ENCODE data around the gene CELF4.
"Not testable (repeated sequence)": the region's sequence is repeated elsewhere in the genome, so short reads cannot be mapped to it uniquely, and the experiment has no call there.

CELF4 gene

GRCh38 chr18:37491526-37491925 is 74.1 kb downstream of the CELF4 start:
- DNase-seq: no peak

DNA sequence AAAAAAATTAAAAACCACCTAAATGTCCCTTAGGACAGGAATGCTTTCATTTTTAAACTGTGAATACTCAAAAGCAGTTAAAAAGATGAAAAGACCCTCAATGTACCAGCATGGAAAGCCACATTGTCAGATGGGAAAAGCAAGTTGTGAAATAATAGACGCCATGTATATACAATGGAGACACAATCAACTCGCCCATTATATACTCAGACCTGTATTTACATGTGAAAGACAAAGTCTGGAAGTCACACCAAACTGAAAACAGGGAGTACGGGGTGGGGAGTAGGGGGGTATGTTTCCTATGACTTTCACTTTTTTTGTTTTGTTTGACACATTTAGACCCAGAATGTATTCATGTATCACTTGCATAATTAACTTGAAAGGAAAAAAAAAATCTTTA is 75.6 kb downstream of the CELF4 start:
- DNase-seq: no peak

DNA sequence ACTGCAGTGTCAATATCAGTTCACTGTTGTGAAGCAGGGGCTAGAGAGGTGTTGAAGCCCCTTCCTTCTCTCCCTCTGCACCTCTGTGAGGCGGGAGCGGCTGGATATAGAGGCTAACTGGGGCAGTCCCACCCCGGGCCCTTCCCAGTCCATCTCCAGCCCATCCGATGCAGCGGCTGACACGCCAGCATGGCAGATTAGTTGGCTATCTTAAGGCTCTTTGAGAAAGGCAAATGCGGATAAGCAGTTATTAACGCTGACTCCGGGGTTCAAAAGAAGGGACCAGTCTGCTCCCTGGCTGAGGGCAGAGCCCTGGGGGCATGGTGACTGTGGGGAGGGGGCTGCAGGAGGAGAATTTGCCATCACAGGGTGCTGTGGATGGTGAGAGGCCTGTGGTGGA is 76.6 kb downstream of the CELF4 start:
- no peak for DNase-seq

DNA sequence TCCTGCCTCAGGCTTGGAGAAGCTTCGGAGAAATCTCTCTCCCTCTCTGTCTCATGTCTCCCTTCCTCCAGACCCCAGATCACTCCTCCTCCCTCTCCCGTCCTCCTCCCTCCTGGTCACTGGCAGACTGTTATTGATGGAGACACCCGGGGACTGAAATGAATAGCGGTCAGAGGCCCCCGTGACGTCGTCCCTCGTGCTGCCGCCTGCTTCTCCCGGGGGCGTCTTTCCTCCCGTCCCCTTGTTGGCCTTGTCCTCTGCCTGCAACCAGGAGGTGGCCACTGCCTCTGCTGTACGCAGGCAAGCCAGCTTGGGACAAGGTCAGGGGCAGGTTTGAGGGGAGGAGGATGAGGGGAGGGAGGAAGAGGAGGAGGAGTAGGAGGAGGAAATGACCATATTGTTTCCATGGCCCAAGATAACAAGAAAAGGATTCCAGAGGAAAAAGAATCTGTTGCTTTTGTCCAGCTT is 78.2 kb downstream of the CELF4 start:
- DNase-seq: no peak

GRCh38 chr18:37486848-37487247 is 78.8 kb downstream of the CELF4 start:
- no peak for DNase-seq

GRCh38 chr18:37484983-37485834 is 80.4 kb downstream of the CELF4 start:
- no peak for DNase-seq

- DNase-seq: no peak
Observed at GRCh38 chr18:37483984-37484819, 81.4 kb downstream of the CELF4 start.

DNA sequence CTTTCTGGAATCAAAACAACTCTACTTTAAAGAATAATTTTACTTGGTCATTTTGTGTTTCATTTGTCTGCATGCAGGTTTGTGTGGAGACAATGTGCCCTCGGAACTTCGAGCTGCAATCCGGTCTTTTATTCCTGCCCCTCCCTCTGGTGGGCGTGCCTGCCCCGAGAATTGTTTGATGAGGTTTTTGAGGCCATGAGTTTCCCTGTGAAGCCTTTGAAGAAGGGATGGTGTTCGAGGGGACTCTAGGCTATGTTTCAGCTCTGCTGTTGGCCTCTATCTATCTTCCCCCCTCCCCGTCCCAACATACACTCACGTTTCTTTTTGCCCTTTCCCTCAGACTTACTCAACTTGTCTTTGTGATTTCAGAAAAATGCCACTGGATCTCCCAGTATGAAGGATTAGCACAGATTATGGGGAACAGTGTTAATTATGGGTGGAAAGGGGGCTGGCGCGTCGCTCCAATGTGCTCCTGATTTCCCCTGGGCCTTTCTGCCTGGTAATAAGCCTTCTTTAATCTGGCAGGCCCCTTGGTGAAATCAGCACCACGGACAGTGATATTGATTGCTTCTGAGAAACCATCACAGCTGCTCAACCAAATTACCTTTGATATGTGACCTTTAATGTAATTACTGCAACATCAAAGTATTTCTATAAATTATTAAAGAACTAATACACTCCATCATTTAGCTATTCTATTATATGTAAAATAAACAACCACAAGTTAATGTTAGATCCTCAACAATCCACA is 82.2 kb downstream of the CELF4 start:
- no peak for DNase-seq

- DNase-seq: no peak
Observed at GRCh38 chr18:37482433-37482832, 83.2 kb downstream of the CELF4 start.

- DNase-seq: no peak
Observed at GRCh38 chr18:37482002-37482401, 83.6 kb downstream of the CELF4 start.

DNA sequence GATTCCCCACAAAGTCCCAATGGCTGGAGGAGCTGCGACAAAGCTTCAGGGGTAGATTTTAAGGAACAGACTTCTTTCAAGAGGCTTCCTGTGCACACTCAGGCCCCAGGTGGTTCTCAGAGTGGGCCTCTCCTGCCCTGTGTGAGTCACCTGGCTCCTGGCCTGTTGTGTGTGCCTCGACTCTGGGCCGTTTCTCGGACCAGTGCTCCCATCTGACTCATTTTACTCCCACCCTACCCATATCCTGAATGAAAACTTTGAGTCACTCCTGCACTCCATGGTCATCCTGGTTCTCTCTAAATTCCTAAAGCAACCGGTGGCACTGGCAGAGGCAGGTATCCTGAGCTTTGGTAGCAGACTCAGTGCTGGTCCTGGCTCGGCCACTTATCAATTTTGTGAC is 84.1 kb downstream of the CELF4 start:
- no peak for DNase-seq

- DNase-seq: no peak
Observed at GRCh38 chr18:37481072-37481471, 84.5 kb downstream of the CELF4 start.

- no peak for DNase-seq
Observed at GRCh38 chr18:37476611-37477295, 88.8 kb downstream of the CELF4 start.

DNA sequence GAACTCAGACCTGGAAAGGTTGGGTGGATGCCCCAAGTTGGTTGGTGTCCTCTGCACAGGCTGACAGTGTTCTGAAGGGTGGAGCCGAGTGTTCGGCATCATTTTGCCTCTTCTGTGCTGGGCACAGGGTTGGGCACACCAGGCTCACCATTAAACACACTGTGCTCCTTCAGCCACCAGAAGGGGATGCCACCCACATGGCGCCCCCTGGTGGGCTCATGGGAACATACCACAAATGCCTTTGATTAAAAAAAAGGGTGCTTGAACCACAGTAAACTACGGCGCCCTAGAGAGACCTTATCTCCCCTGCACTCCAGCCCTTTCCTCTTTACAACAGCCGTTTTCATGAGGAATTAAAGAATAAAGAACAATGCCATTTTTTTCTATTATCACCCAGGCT is 89.4 kb downstream of the CELF4 start:
- DNase-seq: no peak

DNA sequence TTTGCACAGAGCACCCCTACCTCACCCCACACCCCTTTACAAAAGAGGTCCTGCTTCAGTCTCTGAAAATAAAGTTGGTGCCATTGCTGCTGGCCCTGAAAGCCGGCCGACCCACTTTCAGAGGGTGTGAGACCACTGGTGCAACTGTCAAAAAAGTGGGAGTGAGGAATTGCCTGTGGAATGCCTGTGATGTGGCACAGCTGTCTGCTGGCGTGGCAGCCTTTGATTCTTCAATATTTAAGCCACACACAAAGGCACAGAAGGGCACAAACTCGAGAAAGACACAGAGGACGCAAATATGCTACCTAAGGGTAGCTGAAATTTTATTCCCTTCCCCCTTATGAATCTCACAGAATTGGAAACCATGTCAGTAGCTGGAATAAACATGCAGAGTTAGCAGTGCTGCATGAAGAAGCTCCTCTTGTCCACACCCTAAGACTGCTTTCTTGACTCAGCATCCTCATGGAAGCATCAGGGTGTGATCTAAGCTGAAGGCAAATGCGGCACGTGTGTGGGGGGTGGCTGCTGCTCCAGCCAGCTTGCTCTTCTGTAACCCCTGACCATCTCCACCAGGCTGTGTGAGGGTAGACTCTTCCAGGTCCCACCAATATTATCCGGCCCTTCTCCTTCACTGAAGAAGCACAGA is 92.3 kb downstream of the CELF4 start:
- DNase-seq: no peak

DNA sequence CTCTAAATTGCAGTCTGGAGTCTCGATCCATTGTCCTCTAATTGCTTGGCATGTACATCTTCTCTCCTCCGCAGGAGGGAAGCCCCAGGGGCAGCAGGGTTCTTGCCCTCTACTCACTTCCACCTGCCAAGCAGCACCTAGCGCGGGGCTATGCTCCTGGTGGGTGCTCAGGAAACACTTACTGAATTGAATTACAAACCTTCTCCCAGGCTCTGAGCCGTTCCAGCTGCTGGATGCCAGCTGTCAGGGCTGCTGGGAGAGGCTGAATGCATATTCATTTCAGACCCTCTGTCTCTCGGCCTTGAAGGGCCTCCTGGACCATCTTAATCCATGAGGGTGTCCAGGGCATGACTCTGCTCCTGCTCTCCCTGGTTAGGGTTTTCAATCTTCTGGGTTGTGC is 94.0 kb downstream of the CELF4 start:
- peak; percentile 31 for DNase-seq

DNA sequence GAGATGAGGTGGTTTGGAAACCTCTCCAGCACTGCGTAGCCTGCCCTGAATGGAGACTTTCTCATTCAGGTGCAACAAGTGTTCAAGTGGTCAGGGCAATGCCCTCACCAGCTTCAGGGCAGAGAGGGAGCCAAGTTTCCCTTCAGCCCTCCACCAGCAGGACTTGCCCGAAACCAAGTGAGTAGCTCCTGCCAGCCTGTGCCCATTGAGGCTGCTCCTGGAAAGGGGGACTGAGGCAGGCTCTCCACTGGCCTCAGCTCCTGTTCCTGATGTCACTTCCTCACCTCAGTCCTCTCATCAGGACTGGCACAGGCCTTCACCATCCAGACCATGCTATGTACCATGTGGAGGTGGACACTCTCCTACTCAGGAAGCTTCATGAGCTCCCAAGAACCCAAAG is 94.6 kb downstream of the CELF4 start:
- no peak for DNase-seq

- DNase-seq: no peak
Observed at GRCh38 chr18:37467002-37467662, 98.5 kb downstream of the CELF4 start.

DNA sequence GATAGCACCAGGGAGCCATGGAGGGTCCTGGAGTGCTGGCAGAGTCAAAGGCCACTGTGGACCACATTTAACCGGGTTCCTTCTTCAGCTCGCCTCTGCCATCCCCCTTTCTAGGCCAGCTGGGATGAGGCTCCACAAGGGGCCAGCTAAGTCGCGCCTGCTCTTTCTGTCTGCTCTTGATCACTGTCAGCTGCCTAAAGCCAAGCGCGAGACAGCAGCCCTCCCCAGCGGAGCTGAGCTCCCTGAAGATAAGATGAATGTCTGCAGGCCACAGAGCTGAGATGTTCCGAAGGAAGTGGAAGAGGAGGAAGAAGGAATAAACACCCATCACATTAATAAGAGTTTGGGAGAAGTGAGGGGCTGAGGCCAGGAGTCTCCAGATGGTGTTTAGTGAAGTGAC is 99.6 kb downstream of the CELF4 start:
- DNase-seq: no peak

DNA sequence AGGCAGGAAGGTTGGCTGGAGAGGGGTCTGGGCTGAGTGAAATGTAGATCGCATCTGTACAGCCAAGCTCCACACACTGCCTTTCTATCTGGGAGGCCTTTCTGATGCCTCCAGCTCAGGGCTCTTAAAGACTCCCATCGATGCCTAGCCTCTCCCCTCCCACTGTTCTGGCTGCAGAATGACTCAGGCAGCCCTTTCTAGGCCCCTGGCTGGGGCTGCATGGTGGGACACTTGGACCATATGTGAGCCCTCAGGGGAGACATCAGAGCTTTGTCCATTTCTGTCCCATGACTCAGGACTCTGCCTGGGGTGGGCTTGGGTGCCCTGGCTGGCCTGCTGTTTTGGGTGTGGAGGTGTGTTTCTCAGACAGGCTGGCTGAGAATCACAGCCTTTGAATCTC is 101.3 kb downstream of the CELF4 start:
- no peak for DNase-seq

DNA sequence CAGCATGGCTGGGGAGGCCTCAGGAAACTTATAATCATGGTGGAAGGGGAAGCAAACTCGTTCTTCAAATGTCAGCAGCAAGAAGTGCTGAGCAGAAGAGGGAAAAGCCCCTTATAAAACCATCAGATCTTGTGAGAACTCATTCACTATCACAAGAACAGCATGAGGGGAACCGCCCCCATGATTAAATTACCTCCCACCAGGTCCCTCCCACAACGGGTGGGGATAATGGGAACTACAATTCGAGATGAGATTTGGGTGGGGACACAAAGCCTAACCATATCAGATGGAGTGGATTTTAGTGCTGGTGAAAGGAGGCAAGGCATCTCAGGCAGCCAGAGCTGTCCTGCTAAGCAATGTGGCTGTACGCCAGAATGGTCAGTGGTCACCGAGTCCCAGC is 104.3 kb downstream of the CELF4 start:
- DNase-seq: not testable (repeated sequence)

DNA sequence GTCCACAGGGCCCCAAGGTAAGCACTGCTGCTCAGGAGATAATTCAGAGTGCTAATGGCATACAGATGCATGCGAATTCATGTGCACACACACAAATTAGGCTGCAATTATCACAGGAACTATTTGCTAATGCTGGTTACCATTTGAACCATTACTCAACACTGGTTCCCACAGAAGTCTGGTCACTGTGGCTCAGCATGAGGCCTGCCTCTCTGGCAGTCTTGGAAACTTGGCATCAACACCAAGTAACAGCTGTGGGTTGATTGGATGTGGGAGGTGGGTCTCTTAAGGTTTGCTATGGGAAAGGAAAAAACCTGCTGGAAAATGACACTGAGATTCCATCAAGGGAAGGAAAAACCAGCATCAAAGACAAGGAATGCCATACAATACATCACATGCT is 105.0 kb downstream of the CELF4 start:
- peak; percentile 64 for DNase-seq

Measured in DMS 273 treated with DMSO at 0.1 percent for 48 hours (cell line).